Stimulated activated CD4-positive, alpha-beta T cell treated with anti-CD3 and anti-CD28 coated beads, TNF-alpha, amount 100 ng/mL, for 4 hours (primary cell): ENCODE measurements around the gene RPP25L.

Source experiments
- DNase-seq, 3 experiments: peaks; one replicate each; pipeline ENCODE4 v3.0.0-alpha.2; 2020; ENCODE audit warnings: low read depth in 3 of 3

The RPP25L gene

GRCh38 chr9:34611251-34611810, 566 bp downstream of the RPP25L start:
- no peak for DNase-seq

- DNase-seq = no peak
Observed at GRCh38 chr9:34610434-34611206, 1.3 kb downstream of the RPP25L start.

- no peak for DNase-seq
Observed at GRCh38 chr9:34607331-34607730, 4.6 kb downstream of the RPP25L start.

GRCh38 chr9:34606905-34607304, 5.0 kb downstream of the RPP25L start:
- DNase-seq = no peak

GRCh38 chr9:34606190-34606589, 5.7 kb downstream of the RPP25L start:
- DNase-seq = no peak

- peak; percentile 66 to 69 (median 67) for DNase-seq
Observed at GRCh38 chr9:34603610-34604231, 8.2 kb downstream of the RPP25L start.

GRCh38 chr9:34601937-34602573, 9.8 kb downstream of the RPP25L start:
- DNase-seq = no peak

- no peak for DNase-seq
Observed at GRCh38 chr9:34600908-34601307, 11.0 kb downstream of the RPP25L start.

GRCh38 chr9:34599546-34599945, 12.4 kb downstream of the RPP25L start:
- no peak for DNase-seq

- no peak for DNase-seq
Observed at GRCh38 chr9:34594177-34594576, 17.7 kb downstream of the RPP25L start.

- no peak for DNase-seq
Observed at GRCh38 chr9:34592895-34593601, 18.8 kb downstream of the RPP25L start.

GRCh38 chr9:34591917-34592866, 19.7 kb downstream of the RPP25L start:
- no peak for DNase-seq

GRCh38 chr9:34591248-34591916, 20.5 kb downstream of the RPP25L start:
- DNase-seq = peak; percentile 61 to 74 (median 64)

GRCh38 chr9:34590381-34591247, 21.3 kb downstream of the RPP25L start:
- no peak for DNase-seq

GRCh38 chr9:34589636-34590380, 22.1 kb downstream of the RPP25L start, which contains the start of gene CNTFR:
CNTFR (minus strand) TSS chr9:34589724; CDS start chr9:34568981, 20,743 bp downstream.
- no peak for DNase-seq

GRCh38 chr9:34588671-34589635, 22.9 kb downstream of the RPP25L start:
- no peak for DNase-seq

- no peak for DNase-seq
Observed at GRCh38 chr9:34587271-34587670, 24.6 kb downstream of the RPP25L start.
